GM12874 (cell line): ENCODE results near the gene PKN3.

Experiments
- CTCF ChIP-seq: IDR thresholded peaks from 2 replicates; pipeline ENCODE4 v1.5.1; 2011; ENCODE audit warnings: low read depth, mild to moderate bottlenecking, control low read depth, low read length, moderate library complexity; ENCODE audit not compliant: insufficient read depth

PKN3 gene

DNA sequence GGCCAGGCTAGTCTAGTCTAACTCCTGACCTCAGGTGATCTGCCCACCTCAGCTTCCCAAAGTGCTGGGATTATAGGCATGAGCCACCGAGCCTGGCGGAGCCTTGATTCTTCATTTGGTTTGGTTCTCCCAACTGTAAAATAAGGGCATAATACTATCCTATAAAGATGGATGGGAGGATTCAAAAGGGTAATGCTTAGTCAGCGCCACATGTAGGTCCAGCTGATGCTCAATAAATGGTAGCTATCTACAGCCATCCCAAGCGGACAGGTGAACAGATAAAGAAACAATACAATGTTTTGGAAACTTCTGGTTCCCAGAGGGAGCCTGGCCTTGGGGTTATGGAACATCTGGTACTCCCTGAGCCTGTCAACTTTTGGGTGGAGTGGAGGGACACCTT is 26.9 kb upstream of the PKN3 start:
- TF ChIP-seq CTCF = no peak

DNA sequence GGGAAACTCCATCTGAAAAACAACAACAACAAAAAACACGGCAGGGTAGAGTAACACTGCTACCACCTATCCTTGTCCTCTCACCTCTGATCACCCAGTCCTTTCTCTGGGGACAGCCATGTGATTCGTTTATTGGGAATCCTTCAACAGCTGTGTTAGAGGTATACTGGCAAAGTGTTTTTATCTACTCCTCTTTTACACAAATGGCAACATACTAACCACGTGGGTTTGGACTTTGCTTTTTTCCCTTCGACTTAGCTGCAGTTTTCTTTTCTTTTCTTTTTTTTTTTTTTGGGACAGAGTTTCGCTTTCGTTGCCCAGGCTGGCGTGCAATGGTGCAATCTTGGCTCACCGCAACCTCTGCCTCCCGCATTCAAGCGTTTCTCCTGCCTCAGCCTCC is 24.5 kb upstream of the PKN3 start:
- TF ChIP-seq CTCF = no peak

DNA sequence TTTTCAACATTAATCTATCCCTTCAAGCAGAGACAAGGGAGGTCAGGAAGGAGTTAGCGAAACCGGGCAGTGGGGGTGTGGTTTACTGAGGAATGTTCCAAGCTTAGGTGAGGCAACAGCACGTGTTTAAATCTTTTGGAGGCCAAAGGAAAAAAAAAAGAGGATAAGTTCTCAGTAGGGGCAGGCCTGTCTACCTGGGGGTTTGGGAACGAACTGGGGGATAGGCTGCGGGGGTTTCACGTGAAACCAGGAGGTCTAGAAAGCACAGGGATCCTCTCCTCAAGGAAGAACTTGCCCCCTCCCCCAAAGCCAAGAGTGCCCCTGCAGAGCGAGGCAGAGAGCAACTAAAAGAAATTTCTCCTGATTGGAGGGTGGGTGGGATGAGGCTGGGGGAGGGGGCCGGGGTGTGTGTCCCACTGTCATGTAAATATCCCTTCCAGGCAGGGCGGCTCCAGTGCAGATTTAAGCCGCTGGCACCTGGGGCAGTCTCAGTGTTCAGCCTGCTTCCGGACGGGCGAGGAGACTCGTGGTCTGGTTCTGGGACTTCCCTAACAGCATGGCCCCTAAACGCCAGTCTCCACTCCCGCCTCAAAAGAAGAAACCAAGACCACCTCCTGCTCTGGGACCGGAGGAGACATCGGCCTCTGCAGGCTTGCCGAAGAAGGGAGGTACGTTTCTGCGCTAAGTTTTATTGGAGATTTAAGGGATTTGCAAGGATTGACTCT is 18.8 kb upstream of the PKN3 start:
- TF ChIP-seq CTCF = no peak

DNA sequence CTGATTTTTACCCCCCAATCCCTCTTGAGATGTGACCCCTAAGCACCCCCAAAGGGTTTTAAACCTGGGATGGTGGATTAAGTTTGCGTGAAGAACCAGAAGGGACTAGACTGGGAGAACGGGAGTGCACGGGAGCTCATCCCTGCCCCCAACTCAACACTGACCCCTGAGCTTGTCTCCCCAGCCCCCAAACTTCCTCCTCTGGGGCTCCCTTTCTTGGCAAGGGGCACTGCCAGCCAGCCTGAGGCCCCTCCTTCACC is 18.3 kb upstream of the PKN3 start:
- TF ChIP-seq CTCF = no peak

- no peak for TF ChIP-seq CTCF
These were observed 17.7 kb upstream of the PKN3 start for GRCh38 chr9:128684325-128685199.

GRCh38 chr9:128685636-128686489 is 16.4 kb upstream of the PKN3 start:
- TF ChIP-seq CTCF = no peak

DNA sequence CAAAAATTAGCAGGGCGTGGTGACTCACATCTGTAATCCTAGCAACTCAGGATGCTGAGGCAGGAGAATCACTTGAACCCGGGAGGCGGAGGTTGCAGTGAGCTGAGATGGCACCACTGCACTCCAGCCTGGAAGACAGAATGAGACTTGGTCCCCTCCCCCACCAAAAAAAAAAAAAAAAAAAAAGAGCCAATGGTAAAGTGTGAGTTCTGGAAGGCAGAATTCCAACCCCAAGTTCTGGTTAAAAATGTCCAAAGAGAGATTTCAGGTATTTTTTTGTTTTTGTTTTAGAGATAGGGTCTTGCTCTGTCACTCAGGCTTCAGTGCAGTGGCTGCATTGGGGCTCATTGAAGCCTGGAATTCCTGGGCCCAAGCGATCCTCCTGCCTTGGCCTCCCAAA is 14.8 kb upstream of the PKN3 start:
- no peak for TF ChIP-seq CTCF
